Tibial nerve (tissue), 4 donors: ENCODE measurements around the gene TOMM22.

ENCODE experiments used
- EP300 ChIP-seq, 2 donors: sonication (generic); formaldehyde crosslinking; IDR thresholded peaks; one replicate each; pipeline ENCODE4 v1.6.1; 2017; ENCODE audit warnings: antibody characterized with exemption in 2 of 2, mild to moderate bottlenecking in 1 of 2
- POLR2A ChIP-seq, 2 donors: fragments of 450-650 bp; IDR thresholded peaks; one replicate each; pipeline ENCODE4 v1.6.1; 2017; ENCODE audit warnings: antibody characterized with exemption in 2 of 2, mild to moderate bottlenecking in 2 of 2, moderate library complexity in 2 of 2
- TF ChIP-seq, protein P1 (sequence below), 5 experiments: fragments of 200-600 bp in 3 of 5; fragments of 450-650 bp in 2 of 5; sonication (generic) in 3 of 5; IDR thresholded peaks; one replicate each; pipeline ENCODE4 v1.5.1; 2016 to 2019; ENCODE audit warnings: antibody characterized with exemption in 5 of 5, mild to moderate bottlenecking in 3 of 5, moderate library complexity in 2 of 5

DNA sequence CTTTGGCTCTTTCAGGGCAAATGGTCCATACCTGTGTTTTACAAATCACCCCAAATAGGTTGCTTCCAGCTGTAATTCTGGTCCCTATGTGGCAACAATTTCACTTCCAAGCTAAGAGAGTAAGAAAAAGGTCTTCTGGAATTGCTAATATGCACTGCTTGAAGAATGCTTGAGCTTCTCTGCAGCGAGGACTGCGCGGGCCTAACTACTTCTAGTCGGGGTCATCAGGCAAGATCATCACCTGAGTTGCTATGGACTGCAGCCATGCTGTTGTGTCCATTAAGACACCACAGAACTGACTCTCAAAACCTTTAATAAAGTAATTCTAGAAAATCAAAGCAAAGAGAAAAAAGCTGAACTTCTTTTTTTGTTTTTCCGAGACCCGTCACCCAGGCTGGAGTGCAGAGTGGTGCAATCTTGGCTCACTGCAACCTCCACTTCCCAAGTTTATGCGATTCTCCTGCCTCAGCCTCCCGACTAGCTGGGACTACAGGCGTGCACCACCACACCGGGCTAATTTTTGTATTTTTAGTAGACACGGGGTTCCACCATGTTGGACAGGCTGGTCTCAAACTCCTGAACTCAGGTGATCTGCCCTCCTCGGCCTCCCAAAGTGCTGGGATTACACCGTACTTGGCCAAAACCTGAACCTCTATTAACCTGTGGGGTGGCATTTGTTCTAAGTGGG lies 16.8 kb downstream of the TOMM22 start:
- TF ChIP-seq, protein P1, sequence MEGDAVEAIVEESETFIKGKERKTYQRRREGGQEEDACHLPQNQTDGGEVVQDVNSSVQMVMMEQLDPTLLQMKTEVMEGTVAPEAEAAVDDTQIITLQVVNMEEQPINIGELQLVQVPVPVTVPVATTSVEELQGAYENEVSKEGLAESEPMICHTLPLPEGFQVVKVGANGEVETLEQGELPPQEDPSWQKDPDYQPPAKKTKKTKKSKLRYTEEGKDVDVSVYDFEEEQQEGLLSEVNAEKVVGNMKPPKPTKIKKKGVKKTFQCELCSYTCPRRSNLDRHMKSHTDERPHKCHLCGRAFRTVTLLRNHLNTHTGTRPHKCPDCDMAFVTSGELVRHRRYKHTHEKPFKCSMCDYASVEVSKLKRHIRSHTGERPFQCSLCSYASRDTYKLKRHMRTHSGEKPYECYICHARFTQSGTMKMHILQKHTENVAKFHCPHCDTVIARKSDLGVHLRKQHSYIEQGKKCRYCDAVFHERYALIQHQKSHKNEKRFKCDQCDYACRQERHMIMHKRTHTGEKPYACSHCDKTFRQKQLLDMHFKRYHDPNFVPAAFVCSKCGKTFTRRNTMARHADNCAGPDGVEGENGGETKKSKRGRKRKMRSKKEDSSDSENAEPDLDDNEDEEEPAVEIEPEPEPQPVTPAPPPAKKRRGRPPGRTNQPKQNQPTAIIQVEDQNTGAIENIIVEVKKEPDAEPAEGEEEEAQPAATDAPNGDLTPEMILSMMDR (IDR thresholded peaks at IDR 0.05), result no peak
- no peak for TF ChIP-seq POLR2A (IDR thresholded peaks at IDR 0.05)
- TF ChIP-seq EP300 (IDR thresholded peaks at IDR 0.05), result no peak
